ENCODE measurements around the gene PTBP3.

- TF ChIP-seq CTCF (IDR thresholded peaks at IDR 0.05; ENCODE audit: insufficient read depth, low read depth, low read length) = no peak
- no peak for TF ChIP-seq EZH2 (IDR thresholded peaks at IDR 0.05; ENCODE audit: insufficient read depth, low read length)
These were observed 144.5 kb downstream of the PTBP3 start for GRCh38 chr9:112188884-112189283.

Measured in astrocyte (in vitro differentiated cells and primary cell).